K562 treated with DMSO at 1 percent for 24 hours (cell line): ENCODE results near the gene HLA-DMA. TPM values are rescaled to one million over a fixed set of nuclear protein-coding genes. Genes with fewer than 3 reads are reported as not detected.

Experiments used
- total RNA-seq: library from RNA; unstranded; fragments of 300-600 nt; gene quantifications from 2 replicates; pipeline ENCODE4 v1.2.3, GENCODE V29; 2022; ENCODE audit warnings: low read depth; ENCODE audit not compliant: insufficient read depth

The HLA-DMA gene
- 0.61 TPM in 1 of 2 replicates, not detected in the other for total RNA-seq

DNA sequence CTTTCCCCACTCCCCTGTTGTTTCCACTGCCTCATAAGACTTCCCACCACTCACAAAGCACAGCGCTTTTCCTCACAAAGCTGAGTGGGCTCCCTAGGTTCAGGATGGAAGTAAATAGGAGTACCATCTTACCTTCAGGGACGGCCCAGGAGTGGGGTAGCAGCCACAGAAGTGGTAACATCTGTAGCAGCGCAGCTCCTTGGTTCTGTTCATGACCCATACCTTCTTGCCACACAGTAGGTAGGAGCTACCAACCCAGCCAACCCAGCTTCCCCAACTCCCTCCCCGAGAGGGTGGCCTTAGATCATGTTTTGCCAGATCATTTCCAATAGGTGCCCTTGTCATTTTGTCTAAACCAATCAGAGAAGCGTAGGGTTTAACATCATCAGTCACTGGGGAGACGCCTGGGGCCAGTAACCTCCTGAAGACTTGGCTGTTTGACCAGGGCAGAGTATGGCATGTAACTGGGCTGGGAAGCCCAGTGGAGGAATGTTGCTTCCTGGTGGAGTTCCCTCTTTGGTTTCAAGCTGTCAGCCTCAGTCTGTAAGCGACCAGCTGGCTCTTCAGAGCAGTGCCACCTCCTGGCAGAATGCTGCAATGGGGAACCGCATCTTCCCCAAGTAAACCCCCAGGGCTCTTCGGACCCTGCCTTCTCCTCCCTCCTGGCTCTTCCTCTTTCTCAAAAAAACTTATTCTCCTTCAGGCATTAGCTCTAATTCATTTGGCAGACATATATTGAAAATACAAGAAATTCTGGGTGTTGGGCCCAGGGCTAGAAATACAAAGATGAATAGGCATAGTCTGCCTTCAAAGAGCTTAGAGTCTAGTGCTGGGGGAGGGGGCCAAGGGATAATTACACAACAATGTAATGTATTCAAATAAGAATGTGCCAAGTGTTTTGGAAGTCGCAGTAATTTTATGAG is at the start of gene HLA-DMA:
TSS of gene HLA-DMA (minus strand) at position 281 of the 923 bp plus-strand sequence. CDS start at position 220, 61 bp downstream.

GRCh38 chr6:32968093-32968866 is 15.4 kb upstream of the HLA-DMA start, which contains the start of gene BRD2:
BRD2 (plus strand) TSS chr6:32968594; CDS start chr6:32972899, 4,305 bp downstream.

DNA sequence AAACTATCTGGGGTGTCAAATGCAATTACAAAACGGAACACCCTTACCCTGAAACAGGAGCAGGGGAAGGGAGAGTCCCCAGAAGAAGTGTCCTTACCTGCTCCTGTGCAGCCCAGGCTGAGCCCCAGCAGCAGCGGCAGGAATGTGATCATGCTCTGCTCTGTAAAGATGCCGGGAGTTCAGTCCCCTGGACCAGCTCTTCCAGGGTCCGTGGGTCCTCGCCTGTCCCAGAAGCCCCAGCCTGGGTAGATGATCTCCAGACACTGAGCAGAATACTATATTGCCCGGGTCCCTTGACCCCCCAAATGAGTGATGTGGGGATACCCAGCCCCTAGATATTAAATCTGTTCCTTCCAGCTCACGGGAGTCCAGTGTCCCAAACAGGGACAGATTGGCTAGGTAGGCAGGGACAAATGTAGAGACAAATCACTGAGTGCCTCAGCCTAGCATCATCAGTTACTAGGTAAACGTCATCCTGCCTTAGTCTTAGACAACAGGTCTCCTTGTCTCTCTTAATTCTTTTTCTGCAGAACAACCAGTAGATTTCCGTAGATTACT is 12.2 kb downstream of the HLA-DMA start, which contains the start of gene HLA-DMB:
TSS of gene HLA-DMB (minus strand) at position 373 of the 558 bp plus-strand sequence. CDS start at position 152, 221 bp downstream.

Other genes with a start within 250 kb of the HLA-DMA start
- gene HLA-DQA2, start 211.7 kb downstream of the HLA-DMA start, total RNA-seq = not detected in 2 replicates
- not detected in 2 replicates for gene HLA-DQB2, start 189.6 kb downstream of the HLA-DMA start, total RNA-seq
- gene HLA-DOB, start 136.1 kb downstream of the HLA-DMA start, total RNA-seq = 0.74 and 0.86 TPM in 2 replicates
- gene TAP2, start 114.4 kb downstream of the HLA-DMA start, total RNA-seq = 22.6 and 35.8 TPM in 2 replicates
- 26.0 and 31.3 TPM in 2 replicates for gene PSMB8, start 109.0 kb downstream of the HLA-DMA start, total RNA-seq
- 23.8 and 28.4 TPM in 2 replicates for gene TAP1, start 99.4 kb downstream of the HLA-DMA start, total RNA-seq
- gene PSMB9, start 98.9 kb downstream of the HLA-DMA start, total RNA-seq = 73.6 and 76.7 TPM in 2 replicates
- not detected in 2 replicates for gene HLA-DMB, start 12.1 kb downstream of the HLA-DMA start, total RNA-seq
- 209 and 229 TPM in 2 replicates for gene BRD2, start 15.5 kb upstream of the HLA-DMA start, total RNA-seq
- gene HLA-DOA, start 56.5 kb upstream of the HLA-DMA start, total RNA-seq = not detected in 2 replicates
- 0.86 TPM in 1 of 2 replicates, not detected in the other for gene HLA-DPA1, start 120.6 kb upstream of the HLA-DMA start, total RNA-seq
- 1.3 and 1.9 TPM in 2 replicates for gene HLA-DPB1, start 122.9 kb upstream of the HLA-DMA start, total RNA-seq
- 0.25 TPM in 2 replicates for gene COL11A2, start 239.4 kb upstream of the HLA-DMA start, total RNA-seq
- gene RXRB, start 247.6 kb upstream of the HLA-DMA start, total RNA-seq = 42.1 and 43.1 TPM in 2 replicates
- 159 and 162 TPM in 2 replicates for gene SLC39A7, start 247.8 kb upstream of the HLA-DMA start, total RNA-seq